ENCODE measurements around the gene GALNTL6.

Gene GALNTL6

GRCh38 chr4:172103456-172103855, 290.3 kb downstream of the GALNTL6 start:
- TF ChIP-seq, protein P1, sequence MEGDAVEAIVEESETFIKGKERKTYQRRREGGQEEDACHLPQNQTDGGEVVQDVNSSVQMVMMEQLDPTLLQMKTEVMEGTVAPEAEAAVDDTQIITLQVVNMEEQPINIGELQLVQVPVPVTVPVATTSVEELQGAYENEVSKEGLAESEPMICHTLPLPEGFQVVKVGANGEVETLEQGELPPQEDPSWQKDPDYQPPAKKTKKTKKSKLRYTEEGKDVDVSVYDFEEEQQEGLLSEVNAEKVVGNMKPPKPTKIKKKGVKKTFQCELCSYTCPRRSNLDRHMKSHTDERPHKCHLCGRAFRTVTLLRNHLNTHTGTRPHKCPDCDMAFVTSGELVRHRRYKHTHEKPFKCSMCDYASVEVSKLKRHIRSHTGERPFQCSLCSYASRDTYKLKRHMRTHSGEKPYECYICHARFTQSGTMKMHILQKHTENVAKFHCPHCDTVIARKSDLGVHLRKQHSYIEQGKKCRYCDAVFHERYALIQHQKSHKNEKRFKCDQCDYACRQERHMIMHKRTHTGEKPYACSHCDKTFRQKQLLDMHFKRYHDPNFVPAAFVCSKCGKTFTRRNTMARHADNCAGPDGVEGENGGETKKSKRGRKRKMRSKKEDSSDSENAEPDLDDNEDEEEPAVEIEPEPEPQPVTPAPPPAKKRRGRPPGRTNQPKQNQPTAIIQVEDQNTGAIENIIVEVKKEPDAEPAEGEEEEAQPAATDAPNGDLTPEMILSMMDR (conservative IDR thresholded peaks at IDR 0.05; ENCODE audit: low read length): no peak
- no peak for TF ChIP-seq EZH2phosphoT487 (IDR thresholded peaks at IDR 0.05; ENCODE audit: borderline replicate concordance)
- no peak overlapping the region for H3K4me2 ChIP-seq (ENCODE audit: low read depth, low read length, poor library complexity, severe bottlenecking)
- no peak overlapping the region for H3K9ac ChIP-seq (ENCODE audit: low read depth, low read length, poor library complexity, severe bottlenecking)
- no peaks in the 10 kb centered on the region for H3K36me3 ChIP-seq (ENCODE audit: insufficient read depth, low read length)
- H3K4me1 ChIP-seq (ENCODE audit: insufficient read depth, low read length, poor library complexity, severe bottlenecking): no peaks in the 10 kb centered on the region
- no peak overlapping the region for H3K4me3 ChIP-seq (ENCODE audit: low read length, poor library complexity, severe bottlenecking)
- H3K9me3 ChIP-seq (ENCODE audit: insufficient read depth, low read depth, low read length): no peaks in the 10 kb centered on the region
- H3F3A ChIP-seq (ENCODE audit: low read depth): no peaks in the 10 kb centered on the region
- no peaks in the 10 kb centered on the region for H3K79me2 ChIP-seq (ENCODE audit: insufficient read depth, low read length)
- H2AFZ ChIP-seq (ENCODE audit: low read length): no peak overlapping the region
- no peaks in the 10 kb centered on the region for H3K27me3 ChIP-seq (ENCODE audit: insufficient read depth, low read length, poor library complexity, severe bottlenecking)
- H3K9me2 ChIP-seq (replicated peaks; ENCODE audit: low read depth, low read length): no peaks in the 10 kb centered on the region
- no peaks in the 10 kb centered on the region for H4K20me1 ChIP-seq (ENCODE audit: insufficient read depth, low read length, poor library complexity, severe bottlenecking)

DNA sequence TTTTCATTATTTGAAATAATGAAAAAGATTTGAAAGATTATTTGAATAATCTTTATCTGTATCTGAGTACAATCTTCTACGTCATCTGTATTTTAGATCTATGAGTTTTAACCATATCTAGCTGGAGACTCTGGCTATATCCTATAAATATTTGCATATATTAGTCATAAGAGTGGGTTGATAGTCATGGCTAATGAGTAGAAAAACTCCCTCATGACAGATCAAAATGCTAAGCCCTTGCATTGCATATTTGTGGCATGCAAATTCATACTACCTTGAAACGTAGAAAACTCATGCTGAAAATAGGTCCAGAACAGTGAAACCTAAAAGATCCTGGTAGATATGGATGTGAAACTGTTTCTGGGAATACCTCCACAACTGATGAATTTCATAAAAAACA, 291.3 kb downstream of the GALNTL6 start:
- H2AFZ ChIP-seq (ENCODE audit: low read length): no peak overlapping the region
- H3K4me1 ChIP-seq (ENCODE audit: insufficient read depth, low read length, poor library complexity, severe bottlenecking): no peaks in the 10 kb centered on the region
- no peaks in the 10 kb centered on the region for H3K27me3 ChIP-seq (ENCODE audit: insufficient read depth, low read length, poor library complexity, severe bottlenecking)
- H3F3A ChIP-seq (ENCODE audit: low read depth): no peaks in the 10 kb centered on the region
- H3K9ac ChIP-seq (ENCODE audit: low read depth, low read length, poor library complexity, severe bottlenecking): no peak overlapping the region
- H3K9me3 ChIP-seq (ENCODE audit: insufficient read depth, low read depth, low read length): no peaks in the 10 kb centered on the region
- no peaks in the 10 kb centered on the region for H3K79me2 ChIP-seq (ENCODE audit: insufficient read depth, low read length)
- H3K4me2 ChIP-seq (ENCODE audit: low read depth, low read length, poor library complexity, severe bottlenecking): no peak overlapping the region
- H3K36me3 ChIP-seq (ENCODE audit: insufficient read depth, low read length): no peaks in the 10 kb centered on the region
- no peaks in the 10 kb centered on the region for H3K9me2 ChIP-seq (replicated peaks; ENCODE audit: low read depth, low read length)
- H4K20me1 ChIP-seq (ENCODE audit: insufficient read depth, low read length, poor library complexity, severe bottlenecking): no peaks in the 10 kb centered on the region
- TF ChIP-seq, protein P1 (conservative IDR thresholded peaks at IDR 0.05; ENCODE audit: low read length): no peak
- no peak for TF ChIP-seq EZH2phosphoT487 (IDR thresholded peaks at IDR 0.05; ENCODE audit: borderline replicate concordance)
- H3K4me3 ChIP-seq (ENCODE audit: low read length, poor library complexity, severe bottlenecking): no peak overlapping the region

DNA sequence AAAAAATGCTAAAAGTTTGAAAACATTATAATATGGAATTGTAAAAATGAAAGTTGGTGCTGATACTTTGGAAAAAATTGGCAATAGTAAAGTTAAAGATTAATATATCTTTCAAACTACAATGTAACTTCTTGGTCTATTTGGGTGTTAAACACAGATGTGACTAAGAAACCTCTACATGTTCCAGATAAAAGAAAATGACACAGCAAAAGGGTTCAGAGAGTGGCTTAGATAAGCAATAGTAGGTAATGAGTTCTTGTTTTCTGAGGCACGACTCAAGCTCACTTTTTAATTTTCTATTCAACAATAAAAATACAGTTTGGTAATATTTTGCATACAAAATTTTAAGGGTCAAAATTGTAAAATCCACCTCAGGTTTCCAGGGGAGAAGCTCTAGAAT, 292.7 kb downstream of the GALNTL6 start:
- no peak overlapping the region for H3K4me2 ChIP-seq (ENCODE audit: low read depth, low read length, poor library complexity, severe bottlenecking)
- TF ChIP-seq EZH2phosphoT487 (IDR thresholded peaks at IDR 0.05; ENCODE audit: borderline replicate concordance): no peak
- TF ChIP-seq, protein P1 (conservative IDR thresholded peaks at IDR 0.05; ENCODE audit: low read length): no peak
- no peaks in the 10 kb centered on the region for H3F3A ChIP-seq (ENCODE audit: low read depth)
- no peaks in the 10 kb centered on the region for H3K36me3 ChIP-seq (ENCODE audit: insufficient read depth, low read length)
- no peaks in the 10 kb centered on the region for H3K9me3 ChIP-seq (ENCODE audit: insufficient read depth, low read depth, low read length)
- H3K4me3 ChIP-seq (ENCODE audit: low read length, poor library complexity, severe bottlenecking): no peak overlapping the region
- H3K79me2 ChIP-seq (ENCODE audit: insufficient read depth, low read length): no peaks in the 10 kb centered on the region
- no peaks in the 10 kb centered on the region for H3K9me2 ChIP-seq (replicated peaks; ENCODE audit: low read depth, low read length)
- no peaks in the 10 kb centered on the region for H3K4me1 ChIP-seq (ENCODE audit: insufficient read depth, low read length, poor library complexity, severe bottlenecking)
- no peaks in the 10 kb centered on the region for H4K20me1 ChIP-seq (ENCODE audit: insufficient read depth, low read length, poor library complexity, severe bottlenecking)
- no peak overlapping the region for H2AFZ ChIP-seq (ENCODE audit: low read length)
- no peaks in the 10 kb centered on the region for H3K27me3 ChIP-seq (ENCODE audit: insufficient read depth, low read length, poor library complexity, severe bottlenecking)
- no peak overlapping the region for H3K9ac ChIP-seq (ENCODE audit: low read depth, low read length, poor library complexity, severe bottlenecking)
